ENCODE results near the gene GPD1. TPM values are rescaled to one million over a fixed set of nuclear protein-coding genes. Genes with fewer than 3 reads are reported as not detected.
A peak's percentile ranks its signal among the peaks of the same experiment; 100 is the strongest.

GPD1 gene
- total and polyA plus RNA-seq, 9 of the 15 experiments (the other 6 are each of a cell fraction or from before 2014, with no cell fraction given): 0.13 to 1.00 (median 0.55) TPM

GRCh38 chr12:50074936-50075807 lies 28.6 kb upstream of the GPD1 start (continued):
- TF ChIP-seq CTCFL (IDR thresholded peaks at IDR 0.05; ENCODE audit: borderline replicate concordance, insufficient read depth, low read depth, low read length, poor library complexity, severe bottlenecking): peak; percentile 19
- TF ChIP-seq NUFIP1 (IDR thresholded peaks at IDR 0.05; ENCODE audit: partially characterized antibody): no peak
- TF ChIP-seq POLR3G (IDR thresholded peaks at IDR 0.05; ENCODE audit: extremely low read depth, insufficient read length, insufficient replicate concordance): no peak
- TF ChIP-seq TFAP4 (CRISPR knock-in tag; IDR thresholded peaks at IDR 0.05; ENCODE audit: borderline replicate concordance): peak; percentile 50; the same call in 1 of the 2 replicates
- TF ChIP-seq FOXM1 (IDR thresholded peaks at IDR 0.05; ENCODE audit: low read depth): no peak
- no peak for TF ChIP-seq FOXM1 (CRISPR knock-in tag; IDR thresholded peaks at IDR 0.05; ENCODE audit: low read depth)
- peak; percentile 14; the same call in 1 of the 2 replicates for TF ChIP-seq BHLHE40 (IDR thresholded peaks at IDR 0.05; ENCODE audit: low read length)
- TF ChIP-seq DEAF1 (CRISPR knock-in tag; IDR thresholded peaks at IDR 0.05): peak; percentile 84
